ENCODE data around the gene RIF1. TPM values are rescaled to one million over a fixed set of nuclear protein-coding genes. Genes with fewer than 3 reads are reported as not detected.

The RIF1 gene
- total RNA-seq, 1 donor from 2014 or later, result 25.0 TPM

DNA sequence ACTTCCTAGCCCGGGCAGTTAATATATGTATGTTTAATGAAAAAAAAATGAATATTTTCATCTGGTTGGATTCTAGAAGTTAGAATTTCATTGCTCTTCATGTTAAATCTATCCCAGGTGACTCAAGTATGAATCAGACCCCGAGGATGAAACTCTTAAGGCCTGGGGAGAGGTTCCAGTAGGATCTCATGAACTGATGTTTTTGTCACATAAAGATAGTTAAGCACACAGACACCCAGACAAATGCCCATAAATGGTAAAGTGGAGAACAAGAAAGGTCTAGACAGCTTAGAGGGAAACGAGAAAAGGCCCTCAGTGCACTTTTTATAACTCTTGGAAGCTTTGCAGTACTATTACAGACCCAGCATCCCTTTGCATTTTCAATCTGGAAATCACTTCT, 114.1 kb downstream of the RIF1 start:
- no peak for ATAC-seq

DNA sequence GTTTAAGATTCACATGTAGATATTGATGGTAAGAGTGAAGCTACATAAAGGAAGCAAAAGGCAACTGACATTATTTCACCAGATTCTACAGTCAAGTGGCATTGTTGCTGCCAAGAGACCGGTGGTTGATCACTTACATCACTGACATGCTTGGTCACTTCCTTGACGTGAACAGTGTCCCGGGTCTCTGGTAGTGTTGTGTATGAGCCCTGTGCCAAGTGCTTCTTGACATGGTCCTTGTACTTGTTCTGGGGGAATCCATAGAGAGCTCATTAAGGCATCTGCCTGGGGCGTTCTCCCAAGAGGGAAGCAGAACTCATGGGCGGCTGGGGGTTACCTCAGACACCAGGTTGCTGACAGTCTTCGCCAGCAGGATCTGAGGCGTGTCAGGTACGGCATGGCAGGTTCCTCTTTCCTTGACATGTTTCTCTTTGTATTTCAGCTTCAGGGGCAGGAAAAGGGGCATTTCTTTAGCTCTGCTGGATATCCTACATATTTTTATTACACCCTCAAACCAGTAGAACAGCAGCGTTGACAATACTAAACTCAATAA, 116.2 kb downstream of the RIF1 start:
- ATAC-seq, result no peak

- ATAC-seq, result no peak
These were observed 116.9 kb downstream of the RIF1 start for GRCh38 chr2:151526572-151527090.

Other genes starting within 250 kb of the RIF1 start
- gene RBM43, start 148.0 kb upstream of the RIF1 start, total RNA-seq, result 3.1 TPM
- gene NMI, start 120.2 kb upstream of the RIF1 start, total RNA-seq, result 11.6 TPM
- 0.20 TPM for gene TNFAIP6, start 52.3 kb upstream of the RIF1 start, total RNA-seq